Right forelimb (tissue), 1 donor: ENCODE results near the gene TMC6.
"Not testable (repeated sequence)": the region's sequence is repeated elsewhere in the genome, so short reads cannot be mapped to it uniquely, and the experiment has no call there.

Experiments
- DNase-seq: peaks from one replicate; pipeline ENCODE4 v3.0.0-alpha.2; 2018

TMC6 gene

DNA sequence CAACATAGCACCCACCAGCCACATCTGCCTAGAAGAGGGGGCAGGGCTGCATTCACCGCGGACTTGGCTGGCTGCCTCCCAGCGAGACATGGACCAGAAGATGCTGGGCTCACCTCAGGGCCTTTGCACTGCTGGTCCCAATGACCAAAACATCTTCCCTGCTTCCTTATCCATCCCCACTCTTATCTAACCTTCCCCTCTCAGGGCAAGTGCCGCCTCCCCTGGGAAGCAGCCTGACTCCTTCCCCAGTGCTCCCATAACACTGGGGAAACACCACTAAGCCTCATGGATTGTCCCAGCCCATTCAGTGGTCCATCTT lies 5.7 kb downstream of the TMC6 start:
- DNase-seq = no peak

- DNase-seq = no peak
These were observed 6.2 kb downstream of the TMC6 start for GRCh38 chr17:78122216-78122930.

DNA sequence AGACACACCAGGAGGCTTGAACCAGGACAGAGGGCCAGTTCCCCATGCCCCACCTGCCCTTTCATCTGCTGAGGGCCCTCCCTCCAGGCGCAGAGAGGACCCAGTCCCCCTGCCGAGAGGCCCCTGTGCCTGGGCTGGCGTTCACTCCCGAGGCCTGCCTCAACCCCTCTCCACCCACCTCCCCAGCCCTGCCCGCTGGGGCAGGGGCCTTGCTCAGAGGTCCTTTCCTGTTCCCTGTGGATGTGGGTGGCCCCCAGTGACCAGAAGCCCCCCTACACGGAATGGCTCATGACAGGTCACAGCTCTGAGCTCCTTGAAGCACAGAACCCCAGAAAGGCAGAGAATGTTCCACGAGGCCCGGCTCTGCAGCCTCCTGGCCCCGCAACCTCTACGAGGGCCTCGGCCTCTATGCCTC lies 6.7 kb downstream of the TMC6 start:
- no peak for DNase-seq

DNA sequence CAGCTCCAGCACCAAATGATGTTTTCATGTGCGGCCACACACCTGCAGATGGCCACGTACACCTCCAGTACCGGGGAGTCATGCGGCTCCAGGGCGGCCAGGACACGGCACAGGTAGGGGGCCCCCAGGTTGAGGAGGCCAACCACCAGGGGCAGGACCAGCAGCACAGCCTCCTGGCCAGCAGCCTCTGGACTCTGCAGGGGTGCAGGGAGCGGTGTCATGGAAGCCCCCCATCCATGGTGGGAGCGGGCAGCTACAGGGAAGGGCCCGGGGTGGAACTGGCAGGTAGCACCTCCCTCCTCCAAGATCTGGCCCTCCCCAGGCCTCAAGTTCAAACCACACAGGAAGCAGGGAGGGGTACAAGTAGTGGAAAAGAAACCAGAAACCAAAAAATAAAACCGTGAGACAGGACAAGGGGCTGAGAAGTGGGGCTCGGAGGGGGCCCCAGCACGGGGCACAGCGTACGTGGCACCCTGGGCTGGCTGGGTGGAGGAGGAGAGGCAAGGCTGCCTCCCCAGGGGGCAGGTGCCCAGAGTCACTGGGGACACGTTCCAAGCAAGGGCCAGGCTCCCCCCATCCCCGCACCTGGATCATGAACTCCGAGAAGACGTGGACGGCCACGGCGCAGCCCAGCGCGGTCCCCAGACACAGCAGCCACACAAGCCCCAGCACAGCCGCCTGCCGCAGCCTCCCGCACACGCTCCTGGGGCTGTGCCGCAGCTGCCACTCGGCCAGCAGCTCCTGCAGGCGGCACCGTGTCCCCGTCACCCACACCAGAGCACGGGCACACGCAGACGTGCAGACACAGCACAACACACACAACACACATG lies 7.4 kb downstream of the TMC6 start:
- no peak for DNase-seq

DNA sequence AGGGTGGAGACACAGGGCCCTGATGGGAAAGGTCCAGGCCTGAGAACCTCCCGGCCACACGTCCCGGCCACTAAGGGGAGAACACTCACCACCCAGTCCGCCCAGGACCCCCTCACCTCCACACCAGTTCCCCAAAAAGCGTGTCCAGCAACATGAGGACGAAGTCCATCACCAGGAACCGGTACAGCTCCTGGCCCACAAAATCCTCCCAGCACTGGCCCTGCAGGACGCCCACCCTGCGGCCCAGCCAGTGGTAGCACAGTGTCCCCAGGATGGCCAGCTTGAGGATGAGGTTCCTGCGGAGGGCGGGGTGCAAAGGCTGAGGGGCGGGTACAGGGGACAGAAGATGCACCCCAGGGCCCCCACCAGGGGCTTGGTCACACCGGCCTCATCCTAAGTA lies 8.0 kb downstream of the TMC6 start:
- no peak for DNase-seq

DNA sequence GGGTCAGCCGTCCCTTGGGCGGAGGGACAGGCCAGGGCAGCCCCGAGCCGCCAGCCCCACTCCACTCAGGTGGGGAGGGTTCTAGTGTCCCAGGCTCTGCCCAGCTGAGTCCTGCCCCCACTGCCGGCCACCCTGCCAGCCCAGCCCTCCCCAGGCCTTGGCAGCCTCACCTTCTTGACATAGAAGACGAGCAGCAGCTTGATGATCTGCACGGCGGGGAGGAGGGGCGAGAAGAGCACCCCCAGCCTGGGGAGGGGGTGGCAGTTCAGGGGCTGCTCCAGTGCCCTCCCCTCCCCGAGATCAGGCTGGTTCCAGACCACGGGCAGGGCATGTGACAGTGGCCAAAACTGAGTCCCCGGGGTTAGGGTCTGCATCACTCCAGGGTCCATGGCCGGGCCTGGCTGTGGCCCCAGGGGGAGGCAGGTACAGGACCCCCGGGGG lies 9.7 kb downstream of the TMC6 start:
- no peak for DNase-seq

DNA sequence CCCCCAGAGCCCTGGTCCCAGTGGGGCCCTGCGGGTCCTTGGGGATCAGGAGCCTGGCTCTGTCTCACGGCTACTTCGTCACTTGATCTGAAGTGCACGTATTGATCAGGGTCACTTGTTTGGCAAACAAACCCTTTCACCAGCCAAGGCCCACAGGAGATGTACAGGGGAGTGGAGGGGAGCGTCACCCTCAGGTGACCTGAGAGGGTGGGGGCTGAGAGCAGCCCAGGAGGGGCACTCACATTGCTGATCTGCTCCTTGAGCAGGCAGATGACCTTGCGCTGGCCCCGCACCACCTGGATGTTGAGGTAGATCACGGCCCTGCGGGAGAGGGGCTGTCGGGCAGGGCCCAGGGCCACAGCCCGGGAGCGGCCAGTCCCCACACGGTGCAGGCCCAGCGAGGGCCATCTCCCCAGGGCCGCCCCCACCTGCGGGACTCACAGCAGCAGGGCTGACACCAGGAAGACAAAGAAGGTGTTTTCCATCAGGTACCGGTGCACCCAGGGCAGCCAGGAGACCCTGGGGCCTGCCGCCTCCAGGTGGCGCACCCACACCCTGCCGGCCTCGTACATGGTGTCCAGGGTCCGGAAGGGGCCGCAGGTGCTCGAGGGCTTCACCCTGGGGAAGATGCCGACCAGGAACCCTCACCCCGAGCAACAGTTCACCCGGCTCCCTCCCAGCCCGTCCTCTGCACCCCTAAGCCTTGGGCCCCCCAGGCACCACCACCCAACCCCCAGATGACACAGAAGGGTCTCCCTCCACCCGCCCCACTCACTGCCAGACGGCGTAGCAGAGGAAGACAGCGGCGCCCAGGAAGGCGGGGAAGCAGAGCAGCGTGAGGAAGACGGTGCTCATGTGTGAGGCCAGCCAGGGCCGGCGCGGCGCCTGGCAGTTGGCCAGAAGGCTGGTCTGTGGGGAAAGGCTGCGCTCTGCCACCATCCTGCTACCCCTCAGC lies 11.3 kb downstream of the TMC6 start:
- DNase-seq = no peak

GRCh38 chr17:78116411-78116810 lies 12.1 kb downstream of the TMC6 start:
- no peak for DNase-seq

- not testable (repeated sequence) for DNase-seq
These were observed 12.8 kb downstream of the TMC6 start for GRCh38 chr17:78115803-78116202.

DNA sequence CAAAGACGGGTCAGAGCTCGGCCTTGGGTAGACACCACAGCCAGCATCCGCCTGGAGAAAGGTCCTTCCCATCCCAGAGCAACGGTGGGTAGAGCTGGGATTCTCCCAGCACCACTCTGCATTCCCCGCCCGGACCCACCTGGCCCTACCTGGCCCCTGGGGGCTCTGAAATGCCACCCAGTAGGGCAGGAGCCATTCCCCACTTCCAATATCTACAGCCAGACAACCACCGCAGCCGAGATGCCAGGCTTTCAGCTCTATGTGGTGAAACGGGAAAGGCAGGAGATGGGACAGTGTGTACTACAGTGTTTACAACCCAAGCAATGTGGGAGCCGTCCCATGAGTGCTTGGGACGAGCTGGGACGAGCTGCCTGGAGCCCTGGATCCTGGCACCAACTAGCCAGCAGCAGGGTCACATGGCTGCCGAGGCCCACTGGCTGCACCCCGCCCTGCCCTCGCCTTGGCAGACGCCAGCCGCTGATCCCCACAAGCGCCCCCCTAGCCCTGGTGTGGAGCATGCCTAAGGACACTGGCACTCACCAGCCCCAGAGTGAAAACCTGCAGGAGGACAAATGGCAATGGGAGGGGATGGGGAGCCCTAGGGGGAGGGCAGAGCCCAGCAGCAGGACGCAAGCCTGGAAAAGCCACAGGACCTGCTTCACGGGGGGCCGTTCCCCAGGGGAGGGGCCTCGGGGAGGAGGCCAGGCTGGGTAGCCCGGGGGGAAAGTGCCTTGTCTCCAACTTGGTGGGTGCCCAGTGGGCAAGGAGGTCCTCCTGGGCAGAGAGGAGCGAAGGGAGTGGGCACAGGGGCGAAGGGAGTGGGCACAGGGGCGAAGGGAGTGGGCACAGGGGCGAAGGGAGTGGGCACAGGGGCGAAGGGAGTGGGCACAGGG lies 13.5 kb downstream of the TMC6 start:
- no peak for DNase-seq

- DNase-seq = no peak
These were observed 14.5 kb downstream of the TMC6 start for GRCh38 chr17:78113804-78114785.

GRCh38 chr17:78112518-78113471 lies 15.8 kb downstream of the TMC6 start:
- peak; percentile 89 for DNase-seq

GRCh38 chr17:78111727-78112517 lies 16.6 kb downstream of the TMC6 start:
- DNase-seq = peak; percentile 40

DNA sequence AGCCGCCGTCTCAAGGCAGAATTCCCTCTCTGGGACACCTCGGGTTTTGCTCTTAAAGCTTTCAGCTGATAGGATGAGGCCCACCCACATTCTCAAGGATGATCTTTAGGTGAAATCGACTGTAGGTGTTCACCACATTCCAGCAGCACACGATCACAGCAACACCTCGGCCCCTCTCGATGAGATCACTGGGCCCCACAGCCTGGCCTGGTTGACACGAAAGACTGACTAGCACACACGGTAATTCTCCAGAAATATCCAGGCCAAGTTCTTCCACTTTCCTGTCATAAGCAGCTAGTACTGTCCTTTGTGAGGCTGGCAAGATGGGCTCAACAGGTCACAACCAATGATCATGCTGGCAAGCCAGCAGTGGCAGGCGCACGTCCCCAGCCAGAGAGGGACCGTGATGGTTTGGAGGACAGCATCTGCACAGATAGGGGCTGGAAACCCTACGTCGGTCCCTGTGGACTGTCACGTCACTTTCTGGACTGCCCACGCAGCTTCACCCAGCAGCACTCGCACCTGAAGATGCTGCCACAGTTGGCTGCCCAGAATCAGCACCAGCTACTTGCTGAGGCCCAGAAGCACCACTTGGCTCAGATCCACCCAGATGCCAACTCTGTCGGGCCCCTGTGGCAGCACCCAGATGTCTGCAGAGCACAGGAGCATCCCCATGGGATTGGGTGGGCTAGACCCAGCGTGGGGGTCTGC lies 17.4 kb downstream of the TMC6 start:
- no peak for DNase-seq

DNA sequence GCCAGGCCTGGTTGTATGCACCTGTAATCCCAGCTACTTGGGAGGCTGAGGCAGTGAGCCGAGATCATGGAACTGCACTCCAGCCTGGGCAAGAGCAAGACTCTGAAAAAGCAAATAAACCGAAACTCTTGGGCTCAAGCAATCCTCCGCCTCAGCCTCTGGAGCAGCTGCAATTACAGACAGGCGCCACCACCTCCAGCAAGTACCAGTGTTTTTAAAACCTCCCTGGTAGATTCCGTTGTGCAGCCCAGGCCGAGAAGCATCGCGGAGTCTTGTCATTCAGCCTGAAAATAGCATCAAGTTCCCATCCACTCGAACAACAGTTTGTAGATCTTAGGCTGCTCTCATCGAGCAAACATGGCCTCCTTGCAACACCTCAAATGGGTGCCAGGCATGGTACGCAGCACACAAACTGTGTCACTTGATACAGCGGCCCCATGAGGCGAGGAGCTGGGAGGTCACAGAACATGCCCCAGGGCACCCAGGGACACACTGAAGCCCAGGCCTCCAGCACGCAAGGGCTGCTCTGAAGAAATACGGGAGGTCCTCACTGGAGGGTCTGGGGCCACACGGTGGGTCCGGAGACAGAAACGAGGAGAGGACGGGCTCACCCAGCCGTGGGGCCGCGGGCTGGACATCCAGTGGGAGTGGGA lies 18.1 kb downstream of the TMC6 start:
- no peak for DNase-seq

DNA sequence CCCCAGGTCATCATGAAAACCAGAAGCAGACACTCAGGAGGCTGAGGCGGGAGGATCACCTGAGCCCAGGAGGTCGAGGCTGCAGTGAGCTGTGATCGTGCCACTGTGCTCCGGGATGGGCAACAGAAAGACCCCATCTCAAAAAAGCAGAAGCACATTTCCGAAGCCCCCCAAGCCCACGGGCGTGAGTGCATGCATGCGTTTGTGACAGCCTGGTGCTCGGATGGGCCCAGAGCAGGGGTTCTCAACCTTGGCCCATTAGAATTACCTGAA lies 19.1 kb downstream of the TMC6 start:
- no peak for DNase-seq

GRCh38 chr17:78108726-78109488 lies 19.6 kb downstream of the TMC6 start:
- DNase-seq = no peak
